ENCODE results near the gene HOATZ.

The HOATZ gene

DNA sequence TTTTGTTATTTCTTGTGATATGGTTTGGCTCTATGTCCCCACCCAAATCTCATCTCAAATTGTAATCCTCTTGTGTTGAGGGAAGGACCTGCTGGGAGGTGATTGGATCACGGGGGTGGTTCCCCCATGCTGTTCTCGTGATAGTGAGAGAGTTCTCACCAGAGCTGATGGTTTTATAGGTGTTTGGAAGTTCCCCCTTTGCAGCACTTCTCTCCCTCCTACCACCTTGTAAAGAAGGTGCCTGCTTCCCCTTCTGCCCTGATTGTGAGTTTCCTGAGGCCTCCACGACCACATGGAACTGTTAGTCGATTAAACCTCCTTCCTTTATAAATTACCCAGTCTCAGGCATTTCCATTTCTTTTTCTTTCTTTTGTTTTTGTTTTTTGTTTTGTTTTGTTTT lies 63.2 kb downstream of the HOATZ start:
- no peak for DNase-seq (ENCODE audit: low spot score)

DNA sequence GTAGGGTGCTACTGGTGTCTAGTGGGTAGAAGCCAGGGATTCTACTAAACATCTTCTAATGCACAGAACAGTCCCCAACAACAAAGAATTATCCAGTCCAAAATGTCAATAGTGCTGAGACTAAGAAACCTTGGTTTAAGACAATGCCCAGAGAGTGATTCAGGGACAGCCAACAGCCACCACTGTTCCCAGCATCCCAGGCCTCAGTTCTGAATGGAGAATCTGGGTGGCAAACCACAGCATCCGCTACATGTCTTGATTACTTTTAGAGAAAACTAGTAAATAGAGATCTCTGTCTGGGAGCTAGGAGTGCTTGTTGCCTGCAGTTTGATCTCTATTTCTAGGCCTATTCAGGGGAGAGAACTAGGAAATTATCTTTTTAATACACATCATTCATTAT lies 66.8 kb downstream of the HOATZ start:
- no peak for DNase-seq (ENCODE audit: low spot score)

DNA sequence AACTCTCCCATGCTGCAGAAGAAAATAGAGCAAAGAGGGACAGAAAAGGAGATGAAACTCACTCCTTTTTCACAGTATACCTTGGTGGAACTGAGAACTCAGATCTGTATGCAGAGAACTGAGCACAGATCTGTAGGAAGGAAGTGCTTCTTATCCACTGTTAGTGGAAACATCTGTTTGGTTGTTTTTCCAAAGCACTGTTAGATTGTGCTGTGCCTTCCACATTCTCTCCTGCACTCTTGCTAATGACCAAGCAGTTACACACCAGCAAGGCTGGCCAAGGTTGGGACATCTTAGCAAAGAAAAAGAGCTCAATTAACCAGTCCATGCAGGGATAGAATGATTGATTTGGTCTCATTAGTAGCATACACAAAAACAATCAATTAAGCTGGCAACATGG lies 67.6 kb downstream of the HOATZ start:
- DNase-seq (ENCODE audit: low spot score) = no peak

DNA sequence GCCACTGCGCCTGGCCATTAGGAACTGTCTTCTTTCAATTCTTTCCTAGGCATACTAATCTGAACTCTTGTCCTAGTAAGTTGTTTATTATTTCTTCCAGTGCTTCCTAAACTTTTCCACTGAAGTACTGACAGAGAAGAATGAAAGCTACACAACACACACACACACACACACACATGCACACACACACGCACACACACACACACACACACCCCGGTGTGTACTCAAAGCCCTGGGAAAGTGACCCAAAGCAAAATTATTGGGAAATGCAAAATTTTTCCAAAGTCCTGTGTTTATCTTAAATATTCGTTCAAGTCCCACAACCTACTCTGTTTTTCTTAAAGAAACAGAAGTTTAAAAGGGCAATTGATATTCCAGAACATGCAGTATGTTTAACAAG lies 68.3 kb downstream of the HOATZ start:
- no peak for DNase-seq (ENCODE audit: low spot score)

- no peak for DNase-seq (ENCODE audit: low spot score)
Observed at GRCh38 chr11:111585371-111585770, 70.8 kb downstream of the HOATZ start.

- peak; percentile 55 for DNase-seq (ENCODE audit: low spot score)
Observed at GRCh38 chr11:111586388-111586831, 71.8 kb downstream of the HOATZ start.
